Trophoblast cell (in vitro differentiated cells and primary cell): ENCODE data around the gene TMEM101.
A peak's percentile ranks its signal among the peaks of the same experiment; 100 is the strongest.

ENCODE experiments used
- DNase-seq, 2 donors: peaks; one replicate each; pipeline ENCODE4 v3.0.0-alpha.2; 2016
- H2AFZ ChIP-seq: 2 replicates; pipeline ENCODE4 v1.6.1; 2013; ENCODE audit warnings: low read length, moderate library complexity, mild to moderate bottlenecking; ENCODE audit not compliant: insufficient read depth, poor library complexity
- H2AK5ac ChIP-seq: 2 replicates; pipeline ENCODE4 v1.6.1; 2013; ENCODE audit warnings: mild to moderate bottlenecking, low read length
- H2BK120ac ChIP-seq: 2 replicates; pipeline ENCODE4 v1.6.1; 2013; ENCODE audit warnings: low read length, mild to moderate bottlenecking, moderate library complexity; ENCODE audit not compliant: insufficient read depth, poor library complexity
- H2BK12ac ChIP-seq: 2 replicates; pipeline ENCODE4 v1.6.1; 2013; ENCODE audit warnings: mild to moderate bottlenecking, low read length, moderate library complexity
- H2BK5ac ChIP-seq: 2 replicates; pipeline ENCODE4 v1.6.1; 2013; ENCODE audit warnings: low read length, low read depth, moderate library complexity, mild to moderate bottlenecking; ENCODE audit not compliant: poor library complexity
- H3K14ac ChIP-seq: 2 replicates; pipeline ENCODE4 v1.6.1; 2013; ENCODE audit warnings: mild to moderate bottlenecking, low read length
- H3K18ac ChIP-seq: 2 replicates; pipeline ENCODE4 v1.6.1; 2013; ENCODE audit warnings: mild to moderate bottlenecking, low read length
- H3K23ac ChIP-seq: 2 replicates; pipeline ENCODE4 v1.6.1; 2013; ENCODE audit warnings: low read length
- H3K27ac ChIP-seq: 2 replicates; pipeline ENCODE4 v1.5.1; 2013; ENCODE audit warnings: low read depth, mild to moderate bottlenecking, inconsistent platforms, low read length, moderate library complexity
- H3K27me3 ChIP-seq: 2 replicates; pipeline ENCODE4 v1.6.1; 2013; ENCODE audit warnings: inconsistent platforms, mild to moderate bottlenecking, low read length, moderate library complexity; ENCODE audit not compliant: insufficient read depth
- H3K36me3 ChIP-seq, 2 experiments: 1 replicate in 1 of 2; 2 replicates in 1 of 2; pipeline ENCODE4 v1.6.1; 2013; ENCODE audit warnings: low read length in 2 of 2, mild to moderate bottlenecking in 2 of 2, moderate library complexity in 1 of 2; ENCODE audit not compliant: insufficient read depth in 2 of 2, control insufficient read depth in 1 of 2
- H3K4ac ChIP-seq: 2 replicates; pipeline ENCODE4 v1.6.1; 2013; ENCODE audit warnings: low read depth, mild to moderate bottlenecking, low read length, moderate library complexity
- H3K4me1 ChIP-seq, 2 experiments: 1 replicate in 1 of 2; 2 replicates in 1 of 2; pipeline ENCODE4 v1.6.1; 2013; ENCODE audit warnings: low read length in 2 of 2, mild to moderate bottlenecking in 2 of 2, moderate library complexity in 1 of 2; ENCODE audit not compliant: insufficient read depth in 2 of 2, control insufficient read depth in 1 of 2
- H3K4me2 ChIP-seq: 2 replicates; pipeline ENCODE4 v1.6.1; 2013; ENCODE audit warnings: inconsistent platforms, mild to moderate bottlenecking, low read length, moderate library complexity
- H3K4me3 ChIP-seq: 2 replicates; pipeline ENCODE4 v1.5.1; 2013; ENCODE audit warnings: mild to moderate bottlenecking, low read depth, low read length, inconsistent platforms
- H3K79me1 ChIP-seq: one replicate; pipeline ENCODE4 v1.6.1; 2013; ENCODE audit warnings: low read length
- H3K79me2 ChIP-seq: 2 replicates; pipeline ENCODE4 v1.6.1; 2013; ENCODE audit warnings: low read length, mild to moderate bottlenecking; ENCODE audit not compliant: control insufficient read depth, insufficient read depth, poor library complexity
- H3K9ac ChIP-seq: 2 replicates; pipeline ENCODE4 v1.6.1; 2013; ENCODE audit warnings: mild to moderate bottlenecking, low read length
- H3K9me3 ChIP-seq: 2 replicates; pipeline ENCODE4 v1.6.1; 2013; ENCODE audit warnings: low read depth, mild to moderate bottlenecking, control low read depth, inconsistent platforms, low read length; ENCODE audit not compliant: insufficient read depth
- H4K12ac ChIP-seq: 2 replicates; pipeline ENCODE4 v1.6.1; 2013; ENCODE audit warnings: low read depth, mild to moderate bottlenecking, low read length, moderate library complexity
- H4K8ac ChIP-seq: 2 replicates; pipeline ENCODE4 v1.6.1; 2013; ENCODE audit warnings: low read depth, mild to moderate bottlenecking, low read length, moderate library complexity
- H4K91ac ChIP-seq: one replicate; pipeline ENCODE4 v1.6.1; 2013; ENCODE audit warnings: low read depth, mild to moderate bottlenecking, low read length, moderate library complexity
- WGBS: extraction: QIAGEN DNeasy Blood & Tissue Kit; methylation state at CpG from one replicate; pipeline ENCODE4 v1.1.7; 2013; ENCODE audit warnings: missing lambda C conversion rate; ENCODE audit not compliant: insufficient read length, insufficient coverage; ENCODE audit errors: extremely low coverage; 5-methylcytosine and 5-hydroxymethylcytosine counted together

Gene TMEM101

DNA sequence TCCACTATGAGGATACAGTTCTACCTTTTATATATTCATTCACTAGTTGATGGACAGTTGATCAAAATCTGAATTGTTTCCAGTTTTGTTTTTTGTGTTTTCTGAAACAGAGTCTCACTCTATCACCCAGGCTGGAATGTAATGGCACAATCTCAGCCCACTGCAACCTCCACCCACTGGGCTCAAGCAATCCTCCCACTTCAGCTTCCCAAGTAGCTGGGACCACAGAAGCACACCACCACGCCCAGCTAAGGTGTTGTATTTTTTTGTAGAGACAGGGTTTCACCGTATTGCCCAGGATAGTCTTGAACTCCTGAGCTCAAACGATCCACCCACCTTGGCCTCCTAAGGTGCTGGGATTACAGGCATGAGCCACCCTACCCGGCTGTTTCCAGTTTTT is 30.7 kb upstream of the TMEM101 start:
- Histone ChIP-seq H3K4ac (no peak overlapping the region), H3K36me3 (peaks cover 24 to 31% of the 10 kb centered on the region in 2 experiments), H4K91ac (no peak overlapping the region), H4K12ac (no peak overlapping the region), H2BK120ac (no peak overlapping the region), H3K4me3 (no peak overlapping the region), H3K4me1 (no peaks in the 10 kb centered on the region), H3K18ac (no peak overlapping the region), H3K23ac (no peak overlapping the region), H3K14ac (no peak overlapping the region), H3K9ac (no peak overlapping the region), H2BK12ac (no peak overlapping the region), H3K27me3 (no peaks in the 10 kb centered on the region), H2BK5ac (no peak overlapping the region), H3K79me2 (peaks cover 4% of the 10 kb centered on the region), H4K8ac (no peak overlapping the region), H2AK5ac (no peak overlapping the region), H3K4me2 (no peak overlapping the region), H2AFZ (no peak overlapping the region), H3K27ac (no peak overlapping the region), H3K79me1 (no peaks in the 10 kb centered on the region), H3K9me3 (no peaks in the 10 kb centered on the region)
- no peak for DNase-seq
- WGBS, result no CpG with 5 or more reads among the region's 4 CpGs

- peaks cover 4% of the 10 kb centered on the region for H3K79me2 ChIP-seq
- no peak for DNase-seq
- H4K12ac ChIP-seq, result no peak overlapping the region
- no peaks in the 10 kb centered on the region for H3K79me1 ChIP-seq
- no peak overlapping the region for H3K27ac ChIP-seq
- no peaks in the 10 kb centered on the region for H3K27me3 ChIP-seq
- no peak overlapping the region for H4K91ac ChIP-seq
- no peak overlapping the region for H3K4me3 ChIP-seq
- H3K4me2 ChIP-seq, result no peak overlapping the region
- no peak overlapping the region for H2AFZ ChIP-seq
- no peak overlapping the region for H3K18ac ChIP-seq
- no peak overlapping the region for H4K8ac ChIP-seq
- H2BK12ac ChIP-seq, result no peak overlapping the region
- H2BK120ac ChIP-seq, result no peak overlapping the region
- no peak overlapping the region for H3K9ac ChIP-seq
- no peaks in the 10 kb centered on the region for H3K9me3 ChIP-seq
- H3K4ac ChIP-seq, result no peak overlapping the region
- H2BK5ac ChIP-seq, result no peak overlapping the region
- H3K36me3 ChIP-seq, result peaks cover 16 to 23% of the 10 kb centered on the region in 2 experiments
- no peak overlapping the region for H2AK5ac ChIP-seq
- H3K14ac ChIP-seq, result no peak overlapping the region
- no CpG with 5 or more reads among the region's 1 CpG for WGBS
- H3K4me1 ChIP-seq, result no peaks in the 10 kb centered on the region
- H3K23ac ChIP-seq, result no peak overlapping the region
These were observed 29.3 kb upstream of the TMEM101 start for GRCh38 chr17:44044071-44044470.

DNA sequence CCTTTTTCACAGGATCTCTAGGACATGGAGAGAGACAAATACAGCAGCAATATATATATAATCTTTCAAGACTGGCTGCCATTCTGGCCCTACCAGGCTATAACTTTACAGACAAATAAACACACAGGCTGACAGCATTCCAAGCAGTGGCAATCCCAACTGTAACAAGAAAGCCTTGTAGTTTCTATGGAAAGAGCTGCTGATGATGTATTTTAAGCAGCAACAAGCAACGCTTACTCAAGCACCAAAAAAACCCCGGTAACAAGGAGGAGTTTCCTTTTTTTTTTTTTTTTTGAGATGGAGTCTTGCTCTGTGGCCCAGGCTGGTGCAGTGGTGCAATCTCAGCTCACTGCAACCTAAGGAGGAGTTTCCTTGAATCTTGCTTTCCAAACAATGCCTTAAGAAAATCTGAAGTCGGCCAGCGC is 28.5 kb upstream of the TMEM101 start:
- Histone ChIP-seq H3K27me3 (no peaks in the 10 kb centered on the region), H3K36me3 (peaks cover 21 to 28% of the 10 kb centered on the region in 2 experiments), H2AFZ (no peak overlapping the region), H2BK5ac (no peak overlapping the region), H3K4ac (no peak overlapping the region), H4K12ac (no peak overlapping the region), H3K18ac (no peak overlapping the region), H3K9ac (no peak overlapping the region), H3K27ac (no peak overlapping the region), H3K23ac (no peak overlapping the region), H4K91ac (no peak overlapping the region), H3K4me1 (no peaks in the 10 kb centered on the region), H3K4me3 (no peak overlapping the region), H4K8ac (no peak overlapping the region), H2BK120ac (no peak overlapping the region), H3K79me1 (no peaks in the 10 kb centered on the region), H2AK5ac (no peak overlapping the region), H2BK12ac (no peak overlapping the region), H3K79me2 (peaks cover 4% of the 10 kb centered on the region), H3K14ac (no peak overlapping the region), H3K9me3 (no peaks in the 10 kb centered on the region), H3K4me2 (no peak overlapping the region)
- WGBS, result no CpG with 5 or more reads among the region's 4 CpGs
- DNase-seq, result peak in 1 of 2 donors; percentile 16

GRCh38 chr17:44039829-44040635 is 25.3 kb upstream of the TMEM101 start:
- Histone ChIP-seq H3K14ac (no peak overlapping the region), H2BK12ac (no peak overlapping the region), H2AFZ (no peak overlapping the region), H3K79me1 (no peaks in the 10 kb centered on the region), H3K36me3 (peaks cover 28 to 33% of the 10 kb centered on the region in 2 experiments), H2BK5ac (no peak overlapping the region), H3K9ac (no peak overlapping the region), H3K9me3 (no peaks in the 10 kb centered on the region), H3K4me2 (no peak overlapping the region), H4K91ac (no peak overlapping the region), H3K18ac (no peak overlapping the region), H3K4me3 (no peak overlapping the region), H3K4me1 (no peaks in the 10 kb centered on the region), H2BK120ac (no peak overlapping the region), H4K8ac (no peak overlapping the region), H2AK5ac (no peak overlapping the region), H3K4ac (peak overlapping the region; percentile 24), H4K12ac (no peak overlapping the region), H3K27me3 (no peaks in the 10 kb centered on the region), H3K23ac (no peak overlapping the region), H3K79me2 (peaks cover 4% of the 10 kb centered on the region), H3K27ac (no peak overlapping the region)
- DNase-seq, result peak; percentile 56 to 88
- WGBS, result no CpG with 5 or more reads among the region's 6 CpGs
